HG02763 (cell line): ENCODE results near the gene KRT2.

Source experiments
- ATAC-seq: cut with Tn5 transposase; IDR thresholded peaks from one replicate; pipeline ENCODE4 v1.9.1; 2021; ENCODE audit warnings: mild to moderate bottlenecking, moderate library complexity; ENCODE audit not compliant: unreplicated experiment

Gene KRT2

DNA sequence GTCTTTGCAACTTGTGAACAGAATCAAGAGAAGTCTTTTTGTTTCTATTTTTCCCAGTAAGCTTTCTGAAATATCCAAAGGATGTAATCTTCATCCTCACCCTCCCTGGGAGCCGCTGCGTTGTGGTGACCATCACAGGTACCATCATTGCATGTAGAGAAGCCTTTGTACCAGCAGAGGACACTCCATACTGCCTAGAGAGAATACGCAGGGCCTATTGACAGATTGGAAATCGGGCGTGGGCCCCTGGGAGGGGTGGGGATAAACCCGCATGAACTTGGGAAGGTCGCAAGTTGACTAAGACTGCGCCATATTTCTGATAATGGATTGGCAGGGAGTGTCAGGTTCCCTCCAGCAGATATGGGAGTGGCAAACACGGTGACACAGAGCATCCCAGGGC lies 15.5 kb upstream of the KRT2 start:
- no peak for ATAC-seq

- no peak for ATAC-seq
Observed at GRCh38 chr12:52666471-52666870, 14.5 kb upstream of the KRT2 start.

DNA sequence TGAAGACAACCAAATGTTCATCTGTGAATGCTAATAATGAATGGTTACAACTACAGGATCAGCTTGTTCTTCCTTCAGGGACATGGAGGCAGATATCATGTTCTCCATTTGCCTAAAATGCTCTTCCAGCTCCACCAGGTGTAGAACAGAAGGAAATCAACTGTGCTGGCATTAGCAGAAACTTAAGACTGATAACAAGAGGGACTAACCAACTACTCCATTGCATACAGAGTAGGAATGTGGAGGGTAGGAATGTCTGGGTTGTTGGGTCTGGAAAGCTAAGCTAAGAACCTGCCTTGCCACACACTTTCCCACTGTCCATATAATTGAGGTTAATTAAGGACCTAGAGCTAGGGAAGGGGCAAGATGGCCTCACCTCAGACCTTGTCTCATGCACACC lies 11.4 kb upstream of the KRT2 start:
- no peak for ATAC-seq

DNA sequence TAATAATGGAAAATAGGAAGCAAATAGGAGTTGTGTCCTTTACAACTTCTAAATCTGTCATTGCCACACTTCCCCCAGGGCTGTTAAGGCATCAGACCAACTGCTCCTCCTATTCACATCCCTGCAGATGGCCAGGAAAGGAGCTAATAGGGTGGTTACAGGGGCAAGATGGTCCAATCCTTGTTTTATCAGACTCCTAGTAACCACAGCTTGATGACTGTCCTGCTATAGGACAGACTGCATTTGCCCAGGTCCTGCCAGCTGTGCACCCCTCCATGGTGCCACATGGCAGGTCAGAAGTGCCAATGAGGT lies 10.9 kb upstream of the KRT2 start:
- ATAC-seq = no peak

DNA sequence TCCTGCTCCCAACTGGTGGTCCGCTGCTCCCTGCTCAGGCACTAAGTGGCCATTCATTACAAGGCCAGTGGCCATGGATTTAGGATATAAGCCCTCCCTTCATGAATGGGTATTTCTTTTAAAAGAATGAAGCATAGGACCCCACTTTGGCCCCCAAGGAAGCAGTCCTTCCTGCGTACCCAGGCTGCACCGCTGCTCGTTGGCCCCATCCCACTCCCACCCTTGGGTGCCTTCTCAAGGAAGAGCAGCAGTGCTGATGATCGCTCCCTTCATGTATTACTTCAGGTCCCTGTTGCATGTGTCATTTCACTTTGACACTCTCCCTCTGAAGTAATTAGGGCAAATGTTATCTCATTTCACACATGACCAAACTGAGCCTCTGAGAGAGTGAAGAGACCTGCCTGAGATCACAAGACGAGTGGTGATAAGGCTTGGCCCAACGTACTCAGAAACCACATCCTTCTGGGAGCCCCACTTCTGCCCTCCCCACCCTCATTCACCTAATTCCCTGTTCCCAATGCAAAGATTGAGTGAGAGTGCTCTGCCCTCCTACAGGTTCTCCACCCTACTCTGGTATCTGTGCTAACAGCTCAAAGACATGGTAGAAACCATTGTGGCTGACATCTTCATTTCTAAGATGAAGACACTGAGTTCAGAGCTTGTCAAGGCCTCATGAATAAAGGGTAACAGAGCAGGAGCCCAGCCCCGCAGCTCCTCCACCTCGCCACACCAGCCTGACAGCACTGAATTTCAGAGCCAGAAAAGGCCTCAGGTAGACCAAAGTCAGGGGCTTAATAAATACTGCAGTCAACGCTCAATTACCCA lies 10.3 kb upstream of the KRT2 start:
- ATAC-seq = no peak

GRCh38 chr12:52661668-52662067 lies 9.7 kb upstream of the KRT2 start:
- no peak for ATAC-seq

GRCh38 chr12:52660934-52661499 lies 9.0 kb upstream of the KRT2 start:
- ATAC-seq = no peak

- ATAC-seq = no peak
Observed at GRCh38 chr12:52659951-52660350, 7.9 kb upstream of the KRT2 start.

GRCh38 chr12:52659395-52659794 lies 7.4 kb upstream of the KRT2 start:
- no peak for ATAC-seq

- no peak for ATAC-seq
Observed at GRCh38 chr12:52658196-52658595, 6.2 kb upstream of the KRT2 start.

DNA sequence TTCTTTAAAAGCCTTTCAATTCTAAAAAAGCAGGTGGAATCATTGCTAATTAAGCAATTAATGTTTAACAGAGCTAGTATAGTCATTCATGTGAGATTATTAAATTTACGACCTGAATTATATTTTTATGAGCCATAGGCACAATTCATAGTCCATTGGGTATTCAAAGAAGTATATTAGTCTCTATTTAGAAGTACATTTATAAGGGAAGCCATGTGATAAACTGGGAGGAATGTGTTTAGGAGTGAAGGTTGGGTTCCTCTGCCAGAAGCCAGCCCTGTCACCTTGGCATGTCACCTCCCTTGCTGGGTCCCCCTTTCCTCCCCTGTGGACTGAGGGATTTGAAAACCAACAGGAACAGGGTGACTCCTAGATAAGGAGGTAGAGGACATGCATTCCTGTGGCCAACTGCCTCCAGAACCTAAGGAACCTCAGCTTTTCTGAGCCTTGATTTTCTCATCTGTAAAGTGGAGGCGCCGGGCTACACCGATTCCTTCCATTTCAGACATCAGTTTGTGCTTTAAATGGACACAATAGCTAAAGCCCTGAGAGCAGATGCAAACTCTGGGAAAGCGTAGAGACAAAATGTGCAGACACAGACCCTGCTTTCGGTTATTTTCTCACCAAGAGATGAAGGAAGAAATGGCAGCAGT lies 5.4 kb upstream of the KRT2 start:
- ATAC-seq = no peak

- ATAC-seq = no peak
Observed at GRCh38 chr12:52656616-52657015, 4.6 kb upstream of the KRT2 start.

DNA sequence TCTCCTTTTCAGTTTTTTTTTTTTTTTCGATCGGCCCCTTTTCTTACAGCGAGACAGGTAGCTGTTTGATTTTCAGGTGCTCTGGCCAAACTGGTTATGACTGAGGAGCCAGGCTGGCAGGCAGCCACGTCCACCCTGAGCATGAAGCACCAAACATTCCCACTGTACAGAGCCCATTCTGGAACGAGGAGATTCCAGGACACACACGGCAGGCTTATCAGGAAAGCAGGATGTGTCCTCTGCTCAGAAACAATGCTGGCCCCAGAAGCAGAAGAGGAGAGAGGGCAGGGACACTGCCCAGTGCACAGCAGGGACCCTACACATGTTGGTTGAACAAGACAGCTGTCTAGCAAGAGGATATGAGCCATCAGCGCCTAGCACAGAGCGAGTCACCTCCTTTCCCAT lies 3.7 kb upstream of the KRT2 start:
- no peak for ATAC-seq

- no peak for ATAC-seq
Observed at GRCh38 chr12:52655251-52655650, 3.2 kb upstream of the KRT2 start.

DNA sequence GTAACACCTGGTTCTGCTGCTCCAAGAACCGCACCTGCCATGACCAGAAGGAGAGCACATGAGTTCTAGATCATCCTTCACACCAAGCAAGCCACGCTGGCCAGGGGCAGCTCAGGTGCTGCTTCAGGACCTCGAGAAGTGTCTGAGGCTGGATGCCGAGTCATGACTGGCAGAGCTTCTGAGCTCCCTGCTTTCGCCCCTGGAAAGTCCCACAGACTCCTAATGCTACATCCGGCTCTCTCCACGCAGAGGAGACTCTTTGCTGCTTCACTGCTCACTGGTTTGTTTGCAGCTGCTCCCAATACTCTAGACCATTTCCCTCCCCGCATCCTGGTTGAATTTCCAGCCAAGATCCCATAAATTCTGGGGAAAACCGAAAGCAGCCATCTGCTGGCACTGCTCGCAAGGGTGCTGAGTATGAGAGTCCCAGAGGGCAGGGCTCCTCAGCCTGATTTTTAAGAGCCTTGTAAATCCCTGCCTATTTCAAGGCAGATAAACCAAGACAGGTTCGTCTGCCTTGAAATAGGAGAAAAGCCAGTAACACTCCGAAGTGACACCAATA lies 1.4 kb downstream of the KRT2 start:
- no peak for ATAC-seq

DNA sequence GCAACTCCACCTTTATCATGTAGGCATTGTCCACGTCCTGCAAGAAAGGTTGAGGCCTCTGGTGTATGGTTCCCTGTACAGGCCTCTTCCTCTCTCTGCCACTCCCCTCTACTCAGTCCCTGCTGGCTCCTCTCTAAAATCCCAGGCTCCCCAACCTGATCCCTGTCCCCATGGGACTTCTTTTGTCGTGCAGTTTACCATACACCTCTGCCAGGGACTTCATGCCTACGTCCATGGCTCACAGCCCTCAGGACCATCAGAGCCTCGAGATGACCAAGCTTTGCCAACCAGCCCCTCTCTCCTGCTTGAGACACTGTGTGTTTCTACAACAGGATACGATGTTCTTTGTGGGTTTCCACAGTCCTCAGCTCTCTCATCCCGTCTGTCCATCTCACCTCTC lies 2.9 kb downstream of the KRT2 start:
- no peak for ATAC-seq

- ATAC-seq = no peak
Observed at GRCh38 chr12:52648012-52648550, 3.9 kb downstream of the KRT2 start.

GRCh38 chr12:52647601-52648000 lies 4.4 kb downstream of the KRT2 start:
- no peak for ATAC-seq

GRCh38 chr12:52646613-52647012 lies 5.4 kb downstream of the KRT2 start:
- ATAC-seq = no peak

GRCh38 chr12:52645982-52646381 lies 6.0 kb downstream of the KRT2 start:
- no peak for ATAC-seq

GRCh38 chr12:52645120-52645761 lies 6.8 kb downstream of the KRT2 start:
- ATAC-seq = no peak
